Fibroblast of skin of left quadriceps (primary cell): ENCODE results near the gene ALDH16A1.

Experiments
- DNase-seq, 2 experiments: peaks; one replicate each; pipeline ENCODE4 v3.0.0-alpha.2; 2013; ENCODE audit warnings: low read depth in 2 of 2

Gene ALDH16A1

DNA sequence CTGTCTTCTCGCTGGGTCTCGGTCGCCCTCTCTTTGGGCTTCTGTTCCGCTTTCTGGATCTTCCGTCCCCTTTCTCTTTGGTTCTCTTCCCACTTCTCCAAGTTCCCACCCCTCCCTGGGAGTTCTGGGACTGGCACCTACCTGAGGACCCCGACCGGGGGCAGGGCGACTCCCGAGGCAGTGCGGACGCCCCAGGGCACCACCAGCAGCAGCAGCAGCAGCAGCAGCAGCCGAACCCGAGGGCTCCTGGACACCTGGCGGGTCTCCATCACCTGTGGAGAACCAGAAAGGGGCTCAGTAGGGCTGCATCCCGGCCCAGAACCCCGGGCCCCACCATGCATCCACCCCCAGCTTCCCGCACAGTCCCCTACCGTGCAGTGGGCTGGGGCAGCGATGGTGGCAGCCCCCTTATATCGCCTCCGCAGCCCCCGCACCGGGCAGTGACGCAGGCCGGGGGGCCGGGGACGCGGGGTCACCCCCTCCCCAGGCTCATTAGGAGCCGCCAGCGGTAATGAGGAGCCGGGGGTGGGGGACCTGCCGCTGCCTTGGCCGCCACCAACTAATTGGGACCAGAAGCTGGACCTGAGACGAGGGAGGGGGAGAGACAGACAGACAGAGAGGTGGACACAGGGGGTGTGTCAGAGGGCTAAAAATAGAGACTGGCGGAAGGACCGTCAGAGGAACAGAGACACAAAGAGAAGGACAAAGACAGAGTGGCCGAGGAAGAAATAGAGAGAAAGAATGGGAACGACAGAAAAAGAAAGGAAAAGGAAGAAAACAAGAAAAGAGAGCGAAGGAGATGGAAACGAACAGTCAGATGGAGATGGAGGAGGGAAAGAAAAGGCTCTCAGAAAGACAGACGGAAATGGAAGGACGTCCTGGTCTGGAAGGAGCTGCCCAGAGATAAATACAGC lies 29.7 kb upstream of the ALDH16A1 start, which contains the start of gene PTH2:
PTH2 (minus strand) TSS at position 371 of the 914 bp plus-strand sequence; CDS start at position 269, 102 bp downstream.
- no peak for DNase-seq

DNA sequence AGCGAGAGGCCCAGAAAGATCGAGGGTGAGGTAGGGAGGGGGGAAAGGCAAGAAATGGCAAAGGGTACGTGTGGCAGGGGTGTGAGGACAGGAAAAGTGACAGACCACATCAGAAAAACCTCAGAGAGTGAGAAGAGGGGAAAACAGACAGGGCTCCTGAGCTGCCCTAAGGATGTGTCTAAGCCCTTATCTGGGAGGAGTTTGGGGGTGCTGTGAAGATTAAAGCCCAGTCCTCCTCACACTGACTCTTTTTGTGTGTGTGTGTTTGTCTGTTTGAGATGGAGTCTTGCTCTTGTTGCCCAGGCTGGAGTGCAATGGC lies 29.1 kb upstream of the ALDH16A1 start:
- DNase-seq, result no peak

GRCh38 chr19:49425178-49425577 lies 27.8 kb upstream of the ALDH16A1 start, which contains the start of gene GFY:
Gene GFY, plus strand, starts transcription at chr19:49425388. Its CDS starts 1,043 bp downstream, at chr19:49426431.
- no peak for DNase-seq

DNA sequence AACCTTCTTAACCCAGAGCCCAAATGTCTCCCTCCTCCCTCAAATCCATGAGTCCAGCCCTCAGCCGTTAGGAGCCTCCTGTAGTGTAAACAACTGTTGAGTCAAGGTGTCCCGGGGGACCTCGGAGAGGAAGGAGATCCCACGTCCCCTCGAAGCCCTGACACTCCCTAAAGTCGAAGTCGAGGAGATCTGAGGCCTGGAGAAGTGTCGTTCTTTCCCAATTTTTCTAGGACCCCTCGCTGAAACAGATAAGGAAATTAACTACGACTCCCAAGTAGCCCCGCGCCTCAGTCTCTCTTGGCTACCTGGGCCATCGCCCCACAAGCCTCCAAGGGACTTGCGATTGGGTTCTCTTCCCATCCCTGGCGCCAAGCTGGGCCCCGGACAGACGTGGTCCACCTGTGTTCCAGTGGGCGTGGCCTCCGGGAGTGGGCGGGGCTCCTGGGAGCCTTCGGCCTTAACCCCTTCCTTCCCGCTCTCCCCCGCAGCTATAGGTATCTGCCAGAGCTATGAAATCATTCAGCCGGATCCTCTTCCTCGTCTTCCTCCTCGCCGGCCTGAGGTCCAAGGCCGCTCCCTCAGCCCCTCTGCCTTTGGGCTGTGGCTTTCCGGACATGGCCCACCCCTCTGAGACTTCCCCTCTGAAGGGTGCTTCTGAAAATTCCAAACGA lies 27.0 kb upstream of the ALDH16A1 start:
- no peak for DNase-seq

DNA sequence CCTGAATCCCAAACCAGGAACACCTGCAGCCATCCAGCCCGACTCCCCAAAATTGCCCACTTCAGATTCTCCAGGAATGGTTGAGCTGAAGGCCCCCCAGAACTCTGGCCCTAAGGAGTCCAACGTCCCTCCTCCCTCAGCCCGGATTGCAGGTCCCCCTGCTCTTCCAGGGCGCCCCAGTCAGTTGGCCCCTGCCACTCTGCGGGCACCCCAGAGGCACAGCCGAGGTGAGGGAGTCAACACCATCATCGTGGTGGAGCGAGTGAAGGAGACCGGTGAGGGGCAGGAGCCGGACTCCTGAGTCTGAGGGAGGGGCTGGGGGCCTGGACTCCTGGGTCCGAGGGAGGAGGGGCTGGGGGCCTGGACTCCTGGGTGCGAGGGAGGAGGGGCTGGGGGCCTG lies 25.7 kb upstream of the ALDH16A1 start:
- no peak for DNase-seq

GRCh38 chr19:49427855-49428546 lies 25.0 kb upstream of the ALDH16A1 start:
- no peak for DNase-seq

DNA sequence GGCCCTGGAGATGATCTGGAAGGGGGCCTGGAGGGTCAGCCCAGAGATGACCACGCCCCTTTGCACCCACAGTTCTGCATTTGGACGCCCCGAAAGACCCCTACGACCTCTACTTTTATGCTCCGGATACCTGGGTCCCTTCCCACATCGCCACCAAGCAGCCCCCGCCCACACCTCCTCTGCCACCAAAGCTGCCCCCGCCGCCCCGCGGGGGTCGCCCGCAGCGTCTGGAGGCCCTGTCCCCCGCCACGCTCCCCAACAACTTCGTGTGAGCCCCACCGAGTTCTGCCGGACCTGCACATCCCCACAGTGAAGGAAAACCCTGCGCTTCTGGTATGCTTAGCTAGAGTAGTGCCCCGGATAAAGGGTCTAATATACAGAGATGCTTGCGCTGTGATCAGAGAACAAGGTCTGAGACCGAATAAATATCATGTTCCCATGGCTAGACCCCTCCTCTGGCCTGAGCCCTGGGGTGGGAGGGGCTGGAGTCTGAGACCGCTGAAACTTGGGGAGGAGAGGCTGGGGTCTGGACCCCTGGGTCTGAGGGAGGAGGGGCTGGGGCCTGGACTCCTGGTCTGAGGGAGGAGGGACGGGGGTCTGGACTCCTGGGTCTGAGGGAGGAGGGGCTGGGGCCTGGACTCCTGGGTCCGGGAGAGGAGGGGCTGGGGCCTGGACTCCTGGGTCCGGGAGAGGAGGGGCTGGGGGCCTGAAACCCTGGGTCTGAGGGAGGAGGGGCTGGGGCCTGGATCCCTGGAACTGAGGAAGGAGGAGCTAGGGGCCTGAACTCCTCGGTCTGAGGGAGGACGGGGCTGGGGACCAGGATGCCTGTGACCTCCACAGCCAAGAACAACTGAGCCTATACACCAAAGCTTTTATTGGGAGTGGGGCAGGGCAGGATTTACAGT lies 24.2 kb upstream of the ALDH16A1 start:
- no peak for DNase-seq

- no peak for DNase-seq
Measured at GRCh38 chr19:49430172-49430677, 22.8 kb upstream of the ALDH16A1 start.

- no peak for DNase-seq
Measured at GRCh38 chr19:49430678-49431329, 22.2 kb upstream of the ALDH16A1 start.

GRCh38 chr19:49431330-49431749 lies 21.7 kb upstream of the ALDH16A1 start:
- no peak for DNase-seq

DNA sequence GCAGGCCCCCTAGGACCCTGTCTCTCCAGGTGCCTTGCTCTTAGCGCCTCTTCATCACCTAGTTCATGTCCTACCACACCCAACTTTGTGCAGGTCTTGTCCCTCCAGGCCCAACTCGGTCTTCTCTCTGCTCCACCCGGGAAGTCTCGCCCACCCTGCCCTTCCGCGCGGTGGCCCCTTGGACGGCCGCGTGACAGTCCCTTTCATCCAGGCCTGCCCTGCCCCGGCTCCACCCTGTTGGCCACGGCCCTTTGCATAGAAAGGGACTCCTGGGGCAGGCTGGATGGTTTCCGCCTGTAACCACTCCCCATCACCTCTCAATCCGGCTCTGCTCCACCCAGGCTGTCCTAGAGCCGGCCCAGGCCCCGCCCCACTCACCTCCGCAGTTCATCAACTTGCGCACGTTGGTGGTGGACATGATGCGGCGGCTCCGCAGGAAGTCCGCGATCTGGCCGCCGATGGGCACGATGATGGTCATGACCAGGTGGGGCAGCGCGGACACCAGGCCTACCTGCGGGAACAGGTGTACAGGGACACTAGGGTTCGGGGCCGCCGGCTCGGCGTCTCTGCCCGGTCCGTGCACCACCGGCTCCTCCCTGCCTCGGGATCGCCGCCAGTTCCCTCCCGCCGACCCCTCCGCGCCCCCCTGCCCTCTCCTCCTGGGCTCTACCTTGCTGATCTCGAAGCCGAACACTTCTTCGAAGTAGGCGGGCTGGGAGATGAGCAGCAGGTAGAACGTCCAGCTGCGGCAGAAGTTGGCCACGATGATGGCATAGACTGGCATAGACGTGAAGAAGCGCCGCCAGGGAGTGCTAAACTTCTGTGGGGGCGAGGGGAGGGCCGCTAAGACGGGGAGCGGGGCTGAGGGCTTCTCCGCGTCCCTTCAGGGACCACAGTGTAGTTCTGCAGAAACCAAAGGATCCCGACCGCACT lies 20.6 kb upstream of the ALDH16A1 start:
- no peak for DNase-seq

GRCh38 chr19:49433240-49433901 lies 19.7 kb upstream of the ALDH16A1 start:
- no peak for DNase-seq

- DNase-seq, result no peak
Measured at GRCh38 chr19:49434907-49435583, 18.0 kb upstream of the ALDH16A1 start.

DNA sequence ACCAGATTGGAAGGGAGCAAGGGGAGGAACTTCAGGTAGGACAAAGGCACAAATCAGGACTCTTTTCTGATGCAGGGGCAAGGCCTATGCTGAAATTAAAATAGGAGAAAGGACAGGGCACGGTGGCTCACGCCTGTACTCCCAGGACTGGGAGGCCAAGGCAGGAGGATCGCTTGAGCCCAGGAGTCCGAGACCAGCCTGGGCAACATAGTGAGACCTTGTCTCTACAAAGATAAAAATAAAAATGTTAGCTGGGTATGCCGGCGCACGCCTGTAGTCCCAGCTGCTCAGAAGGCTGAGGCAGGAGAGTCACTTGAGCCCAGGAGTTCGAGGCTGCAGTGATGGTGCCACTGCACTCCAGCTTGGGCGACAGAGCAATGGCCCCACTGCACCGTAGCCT lies 17.4 kb upstream of the ALDH16A1 start:
- DNase-seq, result no peak

DNA sequence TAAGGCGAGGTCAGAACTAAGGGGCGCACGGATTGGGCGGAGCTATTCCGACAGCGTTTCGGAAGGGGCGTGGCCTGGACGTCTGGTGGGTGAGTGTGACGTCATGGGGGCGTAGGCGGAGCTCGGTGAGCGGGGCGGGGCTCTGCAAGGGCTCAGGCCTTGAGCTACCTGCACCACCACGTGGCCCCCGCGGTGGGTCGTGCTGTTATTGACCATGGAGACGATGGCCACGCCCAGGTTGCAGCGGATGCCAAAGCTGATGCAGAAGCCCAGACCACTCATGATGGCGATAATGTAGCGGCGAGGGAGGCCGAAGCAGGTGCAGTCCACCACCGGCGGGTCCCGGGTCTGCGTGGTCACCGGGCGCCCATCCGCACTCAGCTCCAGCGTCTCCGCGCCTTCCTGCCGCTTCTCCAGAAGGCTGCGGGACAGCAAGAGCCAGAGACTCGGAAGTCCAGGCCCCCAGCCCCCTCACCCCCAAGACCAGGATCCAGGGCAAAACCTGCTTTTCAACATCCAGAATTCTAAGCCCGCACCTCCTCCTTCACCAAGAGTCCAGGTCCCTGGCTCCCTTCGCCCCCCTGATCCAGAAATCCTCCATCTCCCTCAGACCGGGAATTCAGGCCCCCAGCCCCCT lies 16.5 kb upstream of the ALDH16A1 start:
- DNase-seq, result no peak

GRCh38 chr19:49437231-49437630 lies 15.8 kb upstream of the ALDH16A1 start:
- no peak for DNase-seq

GRCh38 chr19:49438261-49438660 lies 14.8 kb upstream of the ALDH16A1 start:
- DNase-seq, result no peak

GRCh38 chr19:49439836-49440235 lies 13.2 kb upstream of the ALDH16A1 start:
- no peak for DNase-seq
